GM19043 (cell line): ENCODE measurements around the gene FLT4.

Source experiments
- ATAC-seq: cut with Tn5 transposase; IDR thresholded peaks from one replicate; pipeline ENCODE4 v1.9.1; 2021; ENCODE audit warnings: low read depth; ENCODE audit not compliant: unreplicated experiment

The FLT4 gene

GRCh38 chr5:180555168-180555921 lies 94.1 kb downstream of the FLT4 start:
- no peak for ATAC-seq

- no peak for ATAC-seq
Measured at GRCh38 chr5:180553530-180553929, 95.9 kb downstream of the FLT4 start.
